Measurements from ENCODE around the gene GYS1.

GYS1 gene

GRCh38 chr19:48935864-48936263 lies 57.2 kb downstream of the GYS1 start:
- H3K27ac ChIP-seq (ENCODE audit: low read depth, low read length): no peak overlapping the region
- no peak for TF ChIP-seq CTCF (IDR thresholded peaks at IDR 0.05; ENCODE audit: insufficient read depth, low read length, poor library complexity, severe bottlenecking)
- no peak for TF ChIP-seq EZH2phosphoT487 (conservative IDR thresholded peaks at IDR 0.05; ENCODE audit: low read length)
- no peak overlapping the region for H2AFZ ChIP-seq (ENCODE audit: low read depth, low read length, severe bottlenecking)
- H3K9me3 ChIP-seq (ENCODE audit: insufficient read depth, low read length): no peaks in the 10 kb centered on the region
- no peaks in the 10 kb centered on the region for H4K20me1 ChIP-seq (ENCODE audit: low read depth, low read length)
- peaks cover 4% of the 10 kb centered on the region; the same call in 1 of the 2 replicates for H3F3A ChIP-seq (ENCODE audit: insufficient read depth)
- no peaks in the 10 kb centered on the region for H3K9me2 ChIP-seq (replicated peaks; ENCODE audit: insufficient read depth, low read length)
- no peaks in the 10 kb centered on the region for H3K36me3 ChIP-seq (ENCODE audit: low read length)
- no peak overlapping the region for H3K4me2 ChIP-seq (ENCODE audit: low read depth, low read length, poor library complexity, severe bottlenecking)
- H3K9ac ChIP-seq (ENCODE audit: low read length): no peak overlapping the region
- no peaks in the 10 kb centered on the region for H3K27me3 ChIP-seq (ENCODE audit: low read length)
- H3K4me3 ChIP-seq (ENCODE audit: insufficient read depth, low read length, poor library complexity, severe bottlenecking): no peak overlapping the region
- no peaks in the 10 kb centered on the region for H3K79me2 ChIP-seq (ENCODE audit: insufficient read depth, low read length)

GRCh38 chr19:48934837-48935236 lies 58.3 kb downstream of the GYS1 start:
- Histone ChIP-seq H3K9me3 (ENCODE audit: insufficient read depth, low read length) (no peaks in the 10 kb centered on the region), H3K9me2 (replicated peaks; ENCODE audit: insufficient read depth, low read length) (no peaks in the 10 kb centered on the region), H3K36me3 (ENCODE audit: low read length) (no peaks in the 10 kb centered on the region), H3K27me3 (ENCODE audit: low read length) (no peaks in the 10 kb centered on the region), H3K79me2 (ENCODE audit: insufficient read depth, low read length) (no peaks in the 10 kb centered on the region), H4K20me1 (ENCODE audit: low read depth, low read length) (no peaks in the 10 kb centered on the region), H3K4me3 (ENCODE audit: insufficient read depth, low read length, poor library complexity, severe bottlenecking) (no peak overlapping the region), H3K4me2 (ENCODE audit: low read depth, low read length, poor library complexity, severe bottlenecking) (no peak overlapping the region), H2AFZ (ENCODE audit: low read depth, low read length, severe bottlenecking) (no peak overlapping the region), H3F3A (ENCODE audit: insufficient read depth) (peaks cover 4% of the 10 kb centered on the region; the same call in 1 of the 2 replicates), H3K27ac (ENCODE audit: low read depth, low read length) (no peak overlapping the region), H3K9ac (ENCODE audit: low read length) (no peak overlapping the region)
- TF ChIP-seq CTCF (IDR thresholded peaks at IDR 0.05; ENCODE audit: insufficient read depth, low read length, poor library complexity, severe bottlenecking): no peak
- TF ChIP-seq EZH2phosphoT487 (conservative IDR thresholded peaks at IDR 0.05; ENCODE audit: low read length): no peak

- Histone ChIP-seq H2AFZ (ENCODE audit: low read depth, low read length, severe bottlenecking) (peak within 1 kb of the TSS; percentile 92), H3K4me3 (ENCODE audit: insufficient read depth, low read length, poor library complexity, severe bottlenecking) (peak within 1 kb of the TSS; percentile 58), H3K4me2 (ENCODE audit: low read depth, low read length, poor library complexity, severe bottlenecking) (peak within 1 kb of the TSS; percentile 96), H3K79me2 (ENCODE audit: insufficient read depth, low read length) (no peaks in the 10 kb centered on the region), H3F3A (ENCODE audit: insufficient read depth) (peaks cover 4% of the 10 kb centered on the region; the same call in 1 of the 2 replicates), H3K9me2 (replicated peaks; ENCODE audit: insufficient read depth, low read length) (no peaks in the 10 kb centered on the region), H3K27me3 (ENCODE audit: low read length) (no peaks in the 10 kb centered on the region), H4K20me1 (ENCODE audit: low read depth, low read length) (no peaks in the 10 kb centered on the region), H3K9me3 (ENCODE audit: insufficient read depth, low read length) (no peaks in the 10 kb centered on the region), H3K27ac (ENCODE audit: low read depth, low read length) (no peak within 1 kb of the TSS), H3K9ac (ENCODE audit: low read length) (peak within 1 kb of the TSS; percentile 50), H3K36me3 (ENCODE audit: low read length) (no peaks in the 10 kb centered on the region)
- TF ChIP-seq EZH2phosphoT487 (conservative IDR thresholded peaks at IDR 0.05; ENCODE audit: low read length) (no peak), CTCF (IDR thresholded peaks at IDR 0.05; ENCODE audit: insufficient read depth, low read length, poor library complexity, severe bottlenecking) (no peak)
Observed at GRCh38 chr19:48933382-48933932, 59.7 kb downstream of the GYS1 start, which contains the start of gene DHDH. Gene DHDH, plus strand, starts transcription at chr19:48933699. Its CDS starts 23 bp downstream, at chr19:48933722.

All from SU-DHL-6 (cell line).